GM23248 (cell line): ENCODE results near the gene WNK2.

ENCODE experiments used
- EZH2 ChIP-seq: fragments of 200-600 bp; sonication (generic); IDR thresholded peaks from 2 replicates; pipeline ENCODE4 v1.6.1; 2018; ENCODE audit warnings: antibody characterized with exemption, mild to moderate bottlenecking; ENCODE audit not compliant: insufficient read depth, poor library complexity, severe bottlenecking
- EZH2phosphoT487 ChIP-seq: fragments of 200-600 bp; sonication (generic); IDR thresholded peaks from 2 replicates; pipeline ENCODE4 v1.6.1; 2018; ENCODE audit warnings: antibody characterized with exemption, moderate library complexity, mild to moderate bottlenecking, low read depth; ENCODE audit not compliant: insufficient read depth

DNA sequence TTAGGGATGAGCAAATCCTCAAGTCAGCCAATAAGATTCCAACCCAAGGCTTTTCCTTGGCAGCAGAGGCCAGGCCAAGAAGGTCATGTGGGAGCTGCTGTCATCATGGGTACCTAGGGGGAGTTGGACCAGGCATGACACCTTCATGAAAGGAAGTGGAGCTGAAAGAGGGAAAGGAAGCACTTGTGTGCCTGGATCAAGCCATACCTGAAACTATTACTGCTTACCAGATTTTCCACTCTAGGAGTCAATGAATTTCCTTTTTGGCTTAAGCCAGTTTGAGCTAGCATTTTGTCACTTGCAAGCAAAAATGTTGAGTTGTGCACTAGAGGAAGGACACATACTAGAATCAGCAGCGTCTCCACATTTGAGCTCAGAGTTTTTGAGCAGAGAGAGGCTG, 14.5 kb upstream of the WNK2 start:
- TF ChIP-seq EZH2phosphoT487 (no peak), EZH2 (no peak)
